IPS-18c (cell line): ENCODE measurements around the gene TBL1XR1.

Experiments
- H3K4me3 ChIP-seq: 2 replicates; pipeline ENCODE4 v1.7.0; 2013; ENCODE audit warnings: low read depth, mild to moderate bottlenecking, low read length, moderate library complexity; ENCODE audit not compliant: insufficient read depth
- H3K9me3 ChIP-seq: one replicate; pipeline ENCODE4 v1.6.1; 2013; ENCODE audit warnings: mild to moderate bottlenecking, low read length, moderate library complexity; ENCODE audit not compliant: control insufficient read depth, insufficient read depth

Gene TBL1XR1

DNA sequence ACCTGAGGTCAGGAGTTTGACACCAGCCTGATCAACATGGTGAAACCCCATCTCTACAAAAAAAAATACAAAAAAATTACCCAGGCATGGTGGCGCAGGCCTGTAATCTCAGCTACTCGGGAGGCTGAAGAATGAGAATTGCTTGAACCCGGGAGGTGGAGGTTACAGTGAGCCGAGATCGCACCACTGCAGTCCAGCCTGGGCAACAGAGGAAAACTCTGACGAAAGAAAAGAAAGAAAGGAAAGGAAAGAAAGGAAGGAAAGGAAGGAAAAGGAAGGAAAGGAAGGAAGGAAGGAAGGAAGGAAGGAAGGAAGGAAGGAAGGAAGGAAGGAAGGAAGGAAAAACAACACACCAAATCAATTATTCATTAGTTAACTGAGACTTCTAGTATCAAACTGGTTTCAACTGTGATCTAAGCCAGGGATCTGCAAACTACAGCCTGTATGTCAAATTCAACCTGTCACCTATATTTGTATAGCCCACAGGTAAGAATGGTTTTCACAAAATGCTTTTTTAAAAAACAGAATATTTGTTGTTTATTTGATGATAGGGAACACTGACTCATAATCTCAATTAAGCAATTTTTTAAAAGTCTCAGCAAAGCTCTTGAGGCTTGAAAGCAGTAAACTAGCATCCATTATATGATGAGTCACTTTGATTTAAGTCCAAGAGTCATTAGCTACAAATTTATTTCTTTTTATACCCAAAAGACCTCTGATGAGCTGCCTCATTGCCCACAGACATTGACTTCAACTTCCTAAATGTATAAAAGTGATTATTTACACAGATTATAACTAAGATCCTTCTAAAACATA is 127.6 kb downstream of the TBL1XR1 start:
- no peak overlapping the region for H3K4me3 ChIP-seq
- no peaks in the 10 kb centered on the region for H3K9me3 ChIP-seq

DNA sequence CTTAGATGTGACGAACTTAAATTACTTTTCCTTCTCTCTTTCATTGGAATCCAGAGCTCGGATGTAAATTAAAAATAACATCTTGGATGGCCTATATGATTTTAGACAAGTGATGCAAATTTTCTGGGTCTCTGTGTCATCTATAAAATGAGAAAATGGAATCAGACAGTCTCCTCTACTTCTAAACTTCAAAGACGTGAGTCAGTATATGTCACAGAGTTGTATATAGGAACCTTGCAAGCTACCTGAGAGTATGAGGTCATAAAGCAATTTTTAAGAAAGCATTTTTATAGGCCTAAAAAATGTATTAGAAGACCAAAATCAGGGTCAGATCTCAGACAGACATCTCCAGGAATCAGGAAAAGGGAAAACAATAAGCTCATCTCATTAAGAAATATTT is 128.3 kb downstream of the TBL1XR1 start:
- H3K9me3 ChIP-seq = no peaks in the 10 kb centered on the region

DNA sequence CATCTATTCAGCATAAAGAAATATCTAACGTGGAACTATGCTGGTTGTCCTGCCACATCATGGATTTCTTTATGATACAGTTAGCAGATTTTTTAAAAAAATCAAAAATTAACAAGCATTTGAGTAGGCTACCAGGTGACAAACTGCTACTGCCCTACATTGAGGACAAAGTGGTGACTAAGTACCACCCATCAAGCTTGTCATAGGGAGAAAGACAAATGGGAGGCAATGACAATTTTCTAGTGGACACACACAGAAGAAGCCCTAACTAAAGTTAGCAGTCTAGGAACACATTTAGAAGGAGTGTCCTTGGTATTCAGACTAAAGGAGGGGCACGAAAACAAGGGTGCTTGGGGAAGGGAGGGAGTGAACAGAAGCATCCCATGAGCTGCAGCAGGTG is 131.2 kb downstream of the TBL1XR1 start:
- H3K9me3 ChIP-seq = no peaks in the 10 kb centered on the region
- no peak overlapping the region for H3K4me3 ChIP-seq

More for the DNA sequence above, 128.3 kb downstream of the TBL1XR1 start:
- no peak overlapping the region for H3K4me3 ChIP-seq

DNA sequence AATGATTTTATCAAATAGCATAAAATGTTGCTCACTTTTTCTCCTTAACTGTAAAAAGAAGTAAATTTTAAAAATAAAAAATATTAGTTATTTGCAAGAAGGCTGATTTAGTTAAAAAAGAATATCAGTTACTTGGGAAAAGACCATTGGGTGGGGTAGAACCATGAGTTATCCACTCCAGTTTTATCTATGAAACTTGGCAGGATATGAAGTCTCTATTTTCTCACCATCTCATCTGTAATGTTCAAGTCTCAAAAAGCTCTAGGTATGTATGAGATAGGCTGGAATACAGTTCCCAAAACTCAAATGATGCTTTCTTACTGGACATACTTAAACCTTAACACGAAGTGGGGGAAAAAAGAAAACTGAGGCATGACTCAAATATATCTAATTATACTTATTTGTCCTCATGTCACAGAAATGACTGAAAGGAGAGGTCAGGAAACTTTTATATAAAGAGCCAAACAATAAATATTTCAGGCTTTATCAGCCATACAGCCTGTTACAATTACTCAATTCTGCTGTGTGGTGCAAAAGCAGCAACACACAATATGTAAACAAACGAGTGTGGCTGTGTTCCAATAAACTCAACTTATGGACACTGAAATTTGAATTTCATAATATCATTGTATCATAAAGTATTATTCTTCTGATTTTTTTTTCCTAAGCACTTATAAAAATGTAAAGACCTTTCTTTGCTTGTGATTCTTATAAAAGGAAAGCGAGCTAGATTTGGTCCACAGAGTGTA is 131.8 kb downstream of the TBL1XR1 start:
- Histone ChIP-seq H3K9me3 (no peaks in the 10 kb centered on the region), H3K4me3 (no peak overlapping the region)

DNA sequence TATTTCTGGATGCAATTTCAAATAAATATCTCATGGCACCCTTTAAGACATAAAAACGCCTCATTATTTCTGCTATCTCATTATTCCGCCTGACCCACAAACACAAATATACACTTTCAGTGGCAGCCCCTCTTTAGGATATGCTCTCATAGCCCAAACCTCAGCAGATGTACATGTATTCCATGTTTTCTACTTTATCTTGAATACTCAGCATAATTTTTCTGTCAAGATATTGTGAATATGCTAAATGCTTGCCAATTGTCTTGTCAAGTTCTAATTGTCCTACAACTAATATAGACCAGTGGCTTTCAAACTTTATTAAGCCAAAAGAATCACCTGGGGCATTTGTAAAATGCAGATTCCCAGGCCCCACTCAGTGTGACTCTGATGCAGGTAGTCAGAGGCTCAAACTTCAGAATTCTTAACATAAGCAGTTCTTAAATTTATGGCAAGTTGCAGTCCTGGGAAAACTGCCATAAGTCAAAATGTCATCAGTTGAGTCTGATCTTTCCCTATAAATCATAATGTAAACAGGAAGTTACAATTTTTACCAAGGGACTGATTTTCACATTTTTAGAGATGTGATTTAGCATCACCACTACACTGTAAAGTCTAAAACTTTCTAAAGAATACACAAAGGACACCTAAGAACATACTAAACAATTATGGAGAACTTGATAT is 135.1 kb downstream of the TBL1XR1 start:
- H3K4me3 ChIP-seq = no peak overlapping the region
- no peaks in the 10 kb centered on the region for H3K9me3 ChIP-seq

DNA sequence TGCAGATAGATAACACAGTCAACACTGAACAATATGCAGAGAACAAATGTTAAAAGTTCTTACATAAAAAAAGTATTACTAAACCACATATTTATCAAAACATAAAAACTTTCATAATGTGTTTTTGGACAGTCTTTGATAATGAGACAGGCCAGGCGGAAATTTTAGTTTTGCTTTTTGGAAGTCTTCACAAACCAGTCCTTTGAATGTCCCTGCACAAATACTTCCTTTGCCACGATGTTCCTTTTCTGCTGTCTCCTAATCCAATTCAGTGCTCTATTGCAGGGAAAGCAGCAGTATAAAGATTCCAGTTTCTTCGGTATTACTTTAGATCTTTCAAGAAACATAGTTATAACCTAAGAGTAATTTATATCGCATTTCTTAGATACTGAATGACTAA is 135.9 kb downstream of the TBL1XR1 start:
- H3K9me3 ChIP-seq = no peaks in the 10 kb centered on the region
- no peak overlapping the region for H3K4me3 ChIP-seq

DNA sequence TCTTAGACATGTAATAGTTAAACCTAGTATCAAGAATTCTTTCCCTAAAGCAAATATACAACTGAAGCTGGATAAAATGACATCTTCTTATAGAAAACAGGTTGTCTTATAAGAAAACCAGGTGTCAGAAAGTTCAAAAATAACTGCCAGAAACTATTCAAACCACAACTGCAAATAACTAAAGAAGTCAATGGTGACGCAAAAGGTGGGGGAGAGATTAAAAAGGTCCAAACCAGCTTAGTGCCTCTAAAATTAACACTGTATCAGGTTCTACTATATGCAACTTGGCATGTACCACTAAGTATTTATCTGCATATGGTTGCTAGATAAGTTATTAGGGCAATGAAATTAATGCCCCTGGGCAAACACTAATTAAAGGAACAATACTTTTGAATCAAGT is 136.8 kb downstream of the TBL1XR1 start:
- H3K9me3 ChIP-seq = no peaks in the 10 kb centered on the region
- no peak overlapping the region for H3K4me3 ChIP-seq

DNA sequence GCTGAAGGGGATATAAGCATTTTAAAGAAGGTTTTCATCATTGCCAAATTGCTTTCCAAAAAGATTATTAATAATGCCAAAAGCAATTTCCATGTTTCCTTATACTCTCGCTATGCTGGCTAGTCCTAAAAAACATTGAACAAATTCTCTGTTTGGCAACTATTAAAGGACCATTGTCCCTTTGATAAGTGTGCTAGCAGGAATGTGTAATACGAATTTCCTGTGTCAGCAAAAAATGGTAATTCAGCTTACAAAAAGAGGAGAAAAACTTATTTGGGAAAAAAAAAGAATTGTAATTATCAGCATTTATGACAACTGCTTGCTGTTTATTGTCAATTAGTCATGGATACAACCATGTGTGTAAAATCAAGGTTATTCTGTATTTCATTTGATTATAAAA is 138.6 kb downstream of the TBL1XR1 start:
- Histone ChIP-seq H3K9me3 (no peaks in the 10 kb centered on the region), H3K4me3 (no peak overlapping the region)

DNA sequence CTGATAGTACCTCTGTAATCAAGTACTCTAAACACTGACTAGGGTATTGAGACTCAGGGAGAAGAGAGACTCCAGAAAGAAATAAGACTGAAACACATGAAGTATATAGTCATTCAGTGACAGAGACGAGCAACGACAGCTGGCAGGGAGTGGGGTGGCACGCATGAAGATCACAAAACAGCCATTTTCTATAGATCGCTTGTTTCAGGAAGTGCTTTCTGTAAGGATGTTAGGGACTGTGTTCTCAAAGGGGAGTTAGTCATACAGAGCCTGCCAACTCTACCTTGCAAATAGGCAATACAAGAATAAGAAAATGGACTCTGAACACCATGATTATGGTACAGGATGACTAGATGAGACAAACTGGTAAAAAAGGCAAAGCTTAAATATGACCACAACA is 139.5 kb downstream of the TBL1XR1 start:
- Histone ChIP-seq H3K4me3 (no peak overlapping the region), H3K9me3 (no peaks in the 10 kb centered on the region)

DNA sequence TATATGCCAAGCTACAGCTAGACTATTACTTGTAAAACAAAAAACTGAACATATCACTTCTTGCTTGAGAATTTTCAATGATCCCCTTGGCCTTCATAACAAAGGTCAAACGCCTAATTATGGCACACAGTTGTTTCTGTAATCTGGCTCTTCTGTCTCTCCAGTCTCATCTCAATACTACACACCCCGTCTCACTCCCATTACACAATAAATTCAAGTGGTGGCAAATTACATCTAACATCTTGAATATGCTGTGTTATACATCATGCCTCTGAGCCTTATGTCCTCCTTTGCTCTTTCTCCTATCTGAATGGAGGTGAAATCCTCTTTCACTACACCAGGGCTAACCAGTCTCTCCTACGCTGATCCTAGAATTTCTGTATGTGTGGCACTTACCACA is 140.4 kb downstream of the TBL1XR1 start:
- Histone ChIP-seq H3K4me3 (no peak overlapping the region), H3K9me3 (no peaks in the 10 kb centered on the region)

DNA sequence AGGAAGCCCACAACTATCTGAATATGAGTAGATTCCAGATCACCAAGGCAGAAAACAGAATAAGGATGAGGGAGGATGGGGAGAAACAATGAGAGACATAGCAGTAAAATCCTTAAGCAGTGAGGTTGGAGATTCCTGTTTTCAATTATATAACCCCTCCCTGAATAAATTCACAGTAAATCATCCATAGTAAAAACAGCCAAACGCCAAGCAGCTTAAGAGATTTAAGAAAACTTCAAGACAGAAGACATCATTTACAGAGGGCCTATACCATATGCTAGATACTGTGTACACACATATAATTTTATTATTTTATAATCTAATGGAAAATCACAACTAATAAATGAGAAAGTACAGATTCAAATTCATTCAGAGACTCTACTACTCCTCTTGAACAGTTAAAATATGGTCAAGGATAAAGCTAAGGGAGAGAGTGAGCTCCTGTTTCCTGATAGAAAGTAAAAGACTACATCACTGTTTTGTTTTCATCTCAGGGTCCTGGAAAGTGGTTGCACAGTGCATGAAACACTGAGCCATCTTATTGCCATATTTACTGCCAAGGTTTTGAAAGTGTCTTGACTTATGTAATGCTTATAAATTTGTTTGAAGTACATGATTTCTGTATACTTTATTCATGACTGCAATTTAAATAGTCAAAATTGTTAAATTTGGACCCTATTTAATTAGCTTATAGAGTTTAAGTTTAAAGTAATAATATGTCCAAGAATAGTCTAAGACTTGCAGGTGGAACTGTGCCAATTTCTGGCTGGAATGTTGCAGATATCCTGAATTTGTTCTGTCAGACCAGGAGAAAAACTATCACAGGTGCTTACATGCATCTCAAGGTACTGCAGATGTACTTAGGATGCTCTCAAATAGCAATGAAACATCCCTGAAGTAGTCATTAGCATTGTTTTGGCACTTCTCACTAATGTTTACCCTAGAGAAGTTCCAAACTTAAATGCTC is 141.4 kb downstream of the TBL1XR1 start:
- Histone ChIP-seq H3K4me3 (no peak overlapping the region), H3K9me3 (no peaks in the 10 kb centered on the region)

DNA sequence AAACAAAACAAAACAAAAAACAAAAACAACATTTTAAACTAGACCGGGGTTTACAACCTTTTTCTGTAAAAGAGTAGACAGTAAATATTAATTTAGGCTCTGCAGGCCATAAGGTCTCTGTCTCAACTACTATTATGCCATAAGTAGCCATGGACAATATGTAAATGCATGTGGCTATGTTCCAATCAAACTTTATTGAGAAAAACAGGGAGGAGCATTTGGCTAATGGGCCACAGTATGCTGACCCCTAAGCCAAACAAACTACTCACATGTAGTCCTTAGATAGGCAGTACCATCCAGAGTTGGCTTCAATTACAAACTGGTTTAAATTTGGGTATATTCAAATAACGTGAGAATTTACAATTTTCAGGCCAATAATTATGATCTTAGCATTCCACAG is 144.2 kb downstream of the TBL1XR1 start:
- H3K9me3 ChIP-seq = no peaks in the 10 kb centered on the region

DNA sequence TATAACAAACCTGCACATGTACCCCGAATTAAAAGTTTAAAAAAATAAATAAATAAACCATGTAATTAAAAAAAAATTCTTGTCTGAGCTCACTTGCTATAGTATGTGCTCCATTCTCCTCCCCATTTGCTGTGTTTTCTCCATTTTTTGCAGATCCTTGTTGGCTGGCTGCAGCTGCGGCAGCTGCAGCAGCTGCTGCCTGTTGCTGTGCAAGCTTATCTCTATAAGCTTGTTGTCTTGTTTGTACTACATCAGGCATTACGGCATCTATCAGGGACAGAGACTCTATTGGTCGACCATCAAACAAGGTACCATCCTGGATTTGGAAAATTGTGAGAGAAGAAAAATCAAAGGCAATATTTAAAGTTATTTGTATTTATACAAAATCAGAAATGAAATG is 145.9 kb downstream of the TBL1XR1 start:
- Histone ChIP-seq H3K4me3 (no peak overlapping the region), H3K9me3 (no peaks in the 10 kb centered on the region)

More for the DNA sequence above, 144.2 kb downstream of the TBL1XR1 start:
- no peak overlapping the region for H3K4me3 ChIP-seq

DNA sequence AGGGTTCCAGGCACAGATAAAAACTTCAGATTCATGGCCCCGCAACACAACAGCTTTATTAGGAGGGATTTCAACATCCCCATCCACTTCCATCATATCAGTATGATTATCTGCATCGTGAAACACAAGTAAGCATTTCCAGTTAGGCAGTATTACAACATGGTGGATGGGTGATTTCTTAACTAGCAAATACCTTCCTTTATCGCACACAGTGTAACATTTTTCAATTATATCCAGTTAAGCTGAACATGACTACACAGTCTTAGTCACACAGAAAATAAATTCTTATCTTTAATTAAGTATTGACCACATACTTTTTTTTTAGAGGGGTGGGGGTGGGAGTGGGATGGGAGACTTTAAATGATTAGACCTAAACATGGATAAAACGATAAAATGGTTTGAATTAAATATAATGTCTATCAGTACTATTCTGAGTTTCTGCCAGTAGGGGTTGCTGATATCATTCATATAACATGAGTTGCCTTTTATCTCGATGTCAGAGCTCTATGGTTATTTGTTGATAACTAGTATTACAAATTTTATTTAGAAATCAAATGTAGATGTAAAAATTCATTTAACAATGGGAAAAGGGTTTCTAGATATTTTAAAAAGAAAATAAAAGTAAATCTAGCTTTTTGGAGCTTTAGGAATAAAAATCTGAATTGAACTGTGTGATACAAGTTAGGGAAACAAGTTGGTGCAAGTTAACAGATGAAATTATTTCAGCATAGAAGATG is 146.6 kb downstream of the TBL1XR1 start:
- no peak overlapping the region for H3K4me3 ChIP-seq

DNA sequence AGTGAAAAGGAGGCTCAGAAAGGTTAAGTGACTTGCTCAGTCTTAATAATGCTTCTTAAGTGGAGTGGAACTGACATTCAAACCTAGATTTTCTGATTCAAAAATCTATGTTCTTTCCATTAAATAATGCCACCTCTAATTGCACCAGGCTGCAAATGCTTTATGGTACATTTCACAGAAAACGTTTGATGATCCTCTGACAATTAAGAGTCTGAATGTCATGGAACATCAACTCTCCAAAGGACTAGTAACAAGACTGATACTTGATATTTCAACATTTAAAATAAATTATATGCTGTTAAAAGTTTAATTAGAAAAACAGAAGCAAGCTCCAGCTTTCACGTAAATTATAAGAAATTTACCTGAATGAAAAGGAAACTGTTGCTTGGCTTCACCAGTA is 151.5 kb downstream of the TBL1XR1 start:
- Histone ChIP-seq H3K4me3 (no peak overlapping the region), H3K9me3 (no peaks in the 10 kb centered on the region)

More for the DNA sequence above, 146.6 kb downstream of the TBL1XR1 start:
- H3K9me3 ChIP-seq = no peaks in the 10 kb centered on the region

DNA sequence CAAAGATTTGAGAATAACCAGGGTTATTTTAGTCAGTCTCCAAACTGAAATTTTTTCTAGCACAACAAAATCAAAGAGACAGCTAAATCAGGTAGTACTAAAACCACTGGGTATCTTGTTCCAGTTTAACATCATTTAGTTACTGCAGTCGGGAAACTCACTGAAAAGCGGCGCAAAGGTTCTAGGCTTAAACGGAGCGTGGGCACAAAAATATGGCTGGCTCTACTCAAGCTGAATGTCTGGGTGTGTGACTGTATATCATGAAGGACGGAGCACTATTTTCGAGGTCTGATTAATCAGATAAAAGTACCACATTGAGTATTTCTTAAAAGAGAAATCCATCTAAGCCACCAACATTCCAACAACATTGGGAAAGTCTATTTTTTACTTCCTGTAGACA is 152.1 kb downstream of the TBL1XR1 start:
- H3K9me3 ChIP-seq = no peaks in the 10 kb centered on the region
- no peak overlapping the region for H3K4me3 ChIP-seq
